Caco-2 (cell line): ENCODE results near the gene JAML. TPM values are rescaled to one million over a fixed set of nuclear protein-coding genes. Genes with fewer than 3 reads are reported as not detected.

Experiments
- BruUV-seq: library from RNA; stranded (reverse); fragments of 400-500 nt; replicated peaks from 2 replicates; lab custom pipeline; 2021; lab: Mats Ljungman, UMichigan
- CTCF ChIA-PET: fragments of 300-600 bp; sonication (Branson Sonifier 250); formaldehyde crosslinking; loops from one replicate; lab custom pipeline; 2022; ENCODE audit warnings: antibody characterized with exemption; lab: Charles Lee
- POLR2A ChIA-PET: fragments of 300-600 bp; sonication (Branson Sonifier 250); formaldehyde crosslinking; loops from one replicate; lab custom pipeline; 2022; ENCODE audit warnings: antibody characterized with exemption; lab: Charles Lee
- DNase-seq, 2 experiments: peaks; one replicate each; pipeline versions ENCODE4 v3.0.0 to v3.0.0-alpha.2; 2020 to 2022
- H3K27me3 ChIP-seq: replicated peaks from 2 replicates; pipeline ENCODE4 v1.6.0; 2011; ENCODE audit warnings: low read length; ENCODE audit not compliant: control insufficient read depth, insufficient read depth
- H3K36me3 ChIP-seq: 2 replicates; pipeline ENCODE4 v1.5.1; 2011; ENCODE audit warnings: low read length; ENCODE audit not compliant: control insufficient read depth, insufficient read depth
- H3K4me1 ChIP-seq: fragments of 250-450 bp; sonication (Bioruptor Pico); 2 replicates; pipeline ENCODE4 v1.5.1; 2020; ENCODE audit warnings: mild to moderate bottlenecking
- H3K4me3 ChIP-seq: 2 replicates; pipeline ENCODE4 v1.5.1; 2011; ENCODE audit warnings: low read depth, mild to moderate bottlenecking, control low read depth, low read length
- H3K9me3 ChIP-seq: fragments of 250-450 bp; sonication (Bioruptor Pico); 2 replicates; pipeline ENCODE4 v1.5.1; 2020; ENCODE audit warnings: mild to moderate bottlenecking, moderate library complexity
- H3K27ac Mint-ChIP-seq: one replicate; pipeline ENCODE4 v1.8.0; 2022; ENCODE audit warnings: mixed read lengths; ENCODE audit not compliant: unreplicated experiment
- H3K27me3 Mint-ChIP-seq: one replicate; pipeline ENCODE4 v1.8.0; 2022; ENCODE audit warnings: mixed read lengths; ENCODE audit not compliant: insufficient read depth, unreplicated experiment
- H3K36me3 Mint-ChIP-seq: one replicate; pipeline ENCODE4 v1.8.0; 2022; ENCODE audit warnings: mild to moderate bottlenecking, mixed read lengths; ENCODE audit not compliant: insufficient read depth, unreplicated experiment
- H3K4me1 Mint-ChIP-seq: one replicate; pipeline ENCODE4 v1.8.0; 2022; ENCODE audit warnings: low read depth, mixed read lengths; ENCODE audit not compliant: unreplicated experiment
- H3K4me3 Mint-ChIP-seq: one replicate; pipeline ENCODE4 v1.8.0; 2022; ENCODE audit warnings: mild to moderate bottlenecking, moderate library complexity, mixed read lengths; ENCODE audit not compliant: unreplicated experiment
- H3K9me3 Mint-ChIP-seq: one replicate; pipeline ENCODE4 v1.8.0; 2022; ENCODE audit warnings: mixed read lengths; ENCODE audit not compliant: unreplicated experiment
- CTCF ChIP-seq, 2 experiments: fragments of 200-600 bp in 1 of 2; IDR thresholded peaks; 1 replicate in 1 of 2; 2 replicates in 1 of 2; pipeline versions ENCODE4 v1.5.1 to v1.8.0; 2011 to 2022; ENCODE audit warnings: antibody characterized with exemption in 1 of 2, control low read depth in 1 of 2, inconsistent platforms in 1 of 2, low read depth in 1 of 2, low read length in 1 of 2, mild to moderate bottlenecking in 1 of 2, moderate library complexity in 1 of 2; ENCODE audit not compliant: insufficient read depth in 1 of 2, severe bottlenecking in 1 of 2, unreplicated experiment in 1 of 2
- intact Hi-C: fragments of 100-400 bp; cut with micrococcal nuclease; formaldehyde crosslinking; loops from one replicate; pipeline ENCODE4 v1.10.0; 2022; ENCODE audit not compliant: unreplicated experiment
- total RNA-seq: library from RNA; stranded (reverse); gene quantifications from 2 replicates; pipeline ENCODE4 v1.2.3, GENCODE V29; 2022

The JAML gene
- total RNA-seq, 1 experiment from 2014 or later = 8.9 TPM

GRCh38 chr11:118167906-118168305 is 56.9 kb downstream of the JAML start:
- no peak overlapping the region for H3K4me3 Mint-ChIP-seq
- Histone ChIP-seq H3K36me3 (no peaks in the 10 kb centered on the region), H3K4me1 (peaks cover 3% of the 10 kb centered on the region; the same call in 1 of the 2 replicates), H3K27me3 (no peaks in the 10 kb centered on the region; the same call in 1 of the 2 replicates), H3K9me3 (no peaks in the 10 kb centered on the region), H3K4me3 (no peak overlapping the region)
- BruUV-seq = no TSS peak
- intact Hi-C loops = no loop called here
- peaks cover 16% of the 10 kb centered on the region for H3K4me1 Mint-ChIP-seq
- POLR2A ChIA-PET = no interaction called here
- H3K9me3 Mint-ChIP-seq = no peaks in the 10 kb centered on the region
- H3K27ac Mint-ChIP-seq = no peak overlapping the region
- CTCF ChIA-PET = interaction anchor here (1.2 kb wide), 1 partner anchor 11 kb away, joined by 3 read pairs; no protein-coding TSS in a partner anchor
- H3K27me3 Mint-ChIP-seq = no peaks in the 10 kb centered on the region
- TF ChIP-seq CTCF (IDR thresholded peaks at IDR 0.05; ENCODE audit: insufficient read depth in 1 of 2, low read depth in 1 of 2, low read length in 1 of 2, severe bottlenecking in 1 of 2, unreplicated experiment in 1 of 2) = no peak
- no peaks in the 10 kb centered on the region for H3K36me3 Mint-ChIP-seq
- DNase-seq = no peak

- DNase-seq = no peak
- POLR2A ChIA-PET = no interaction called here
- no peaks in the 10 kb centered on the region; the same call in 1 of the 2 replicates for H3K27me3 ChIP-seq
- Mint-ChIP-seq H3K9me3 (no peaks in the 10 kb centered on the region), H3K27ac (no peak overlapping the region), H3K27me3 (no peaks in the 10 kb centered on the region), H3K4me1 (peaks cover 16% of the 10 kb centered on the region), H3K36me3 (no peaks in the 10 kb centered on the region), H3K4me3 (no peak overlapping the region)
- CTCF ChIA-PET = interaction anchor here (1.2 kb wide), 1 partner anchor 11 kb away, joined by 3 read pairs; no protein-coding TSS in a partner anchor
- H3K9me3 ChIP-seq = no peaks in the 10 kb centered on the region
- H3K4me1 ChIP-seq = peaks cover 3% of the 10 kb centered on the region; the same call in 1 of the 2 replicates
- H3K36me3 ChIP-seq = no peaks in the 10 kb centered on the region
- no TSS peak for BruUV-seq
- no peak for TF ChIP-seq CTCF (IDR thresholded peaks at IDR 0.05; ENCODE audit: insufficient read depth in 1 of 2, low read depth in 1 of 2, low read length in 1 of 2, severe bottlenecking in 1 of 2, unreplicated experiment in 1 of 2)
- H3K4me3 ChIP-seq = no peak overlapping the region
- intact Hi-C loops = no loop called here
Measured at GRCh38 chr11:118167253-118167652, 57.6 kb downstream of the JAML start.

- no peaks in the 10 kb centered on the region for H3K9me3 Mint-ChIP-seq
- H3K4me1 Mint-ChIP-seq = peaks cover 16% of the 10 kb centered on the region
- H3K27ac Mint-ChIP-seq = no peak overlapping the region
- H3K27me3 ChIP-seq = no peaks in the 10 kb centered on the region; the same call in 1 of the 2 replicates
- ChIA-PET POLR2A (no interaction called here), CTCF (no interaction called here)
- H3K9me3 ChIP-seq = no peaks in the 10 kb centered on the region
- H3K36me3 Mint-ChIP-seq = no peaks in the 10 kb centered on the region
- DNase-seq = no peak
- intact Hi-C loops = no loop called here
- BruUV-seq = no TSS peak
- peaks cover 3% of the 10 kb centered on the region; the same call in 1 of the 2 replicates for H3K4me1 ChIP-seq
- H3K4me3 ChIP-seq = no peak overlapping the region
- H3K27me3 Mint-ChIP-seq = no peaks in the 10 kb centered on the region
- H3K4me3 Mint-ChIP-seq = no peak overlapping the region
- H3K36me3 ChIP-seq = no peaks in the 10 kb centered on the region
- TF ChIP-seq CTCF (IDR thresholded peaks at IDR 0.05; ENCODE audit: insufficient read depth in 1 of 2, low read depth in 1 of 2, low read length in 1 of 2, severe bottlenecking in 1 of 2, unreplicated experiment in 1 of 2) = no peak
Measured at GRCh38 chr11:118166641-118167040, 58.2 kb downstream of the JAML start.
